Measurements from ENCODE around the gene SLC7A14. TPM values are rescaled to one million over a fixed set of nuclear protein-coding genes. Genes with fewer than 3 reads are reported as not detected.

Gene SLC7A14
- total and polyA plus RNA-seq, 2 of the 13 experiments (the other 11 are each of a cell fraction or from before 2014, with no cell fraction given): not detected

GRCh38 chr3:170425491-170426239 lies 160.2 kb downstream of the SLC7A14 start (continued):
- TF ChIP-seq ZNF18 (CRISPR knock-in tag; IDR thresholded peaks at IDR 0.05; ENCODE audit: insufficient replicate concordance) (peak; percentile 65), ZNF546 (CRISPR knock-in tag; conservative IDR thresholded peaks at IDR 0.05) (peak; percentile 79; the same call in 1 of the 2 replicates), HOMEZ (CRISPR knock-in tag; IDR thresholded peaks at IDR 0.05; ENCODE audit: low read depth) (peak; percentile 22; the same call in 1 of the 2 replicates), ZBTB3 (CRISPR knock-in tag; IDR thresholded peaks at IDR 0.05; ENCODE audit: borderline replicate concordance, low read depth) (0 out of 2 replicates have a peak, but pooled peaks have one; percentile 58), SCMH1 (CRISPR knock-in tag; IDR thresholded peaks at IDR 0.05; ENCODE audit: borderline replicate concordance) (no peak), PRDM4 (CRISPR knock-in tag; IDR thresholded peaks at IDR 0.05; ENCODE audit: borderline replicate concordance) (no peak), HMGXB3 (CRISPR knock-in tag; IDR thresholded peaks at IDR 0.05; ENCODE audit: borderline replicate concordance) (peak; percentile 51; the same call in 1 of the 2 replicates), AKAP8 (CRISPR knock-in tag; IDR thresholded peaks at IDR 0.05) (no peak), ZMYM3 (CRISPR knock-in tag; IDR thresholded peaks at IDR 0.05) (peak; percentile 86; the same call in 1 of the 2 replicates), ZNF317 (CRISPR knock-in tag; IDR thresholded peaks at IDR 0.05) (peak; percentile 77), ZBTB38 (CRISPR knock-in tag; IDR thresholded peaks at IDR 0.05) (peak; percentile 79; the same call in 1 of the 2 replicates), JUN (CRISPR knock-in tag; IDR thresholded peaks at IDR 0.05) (no peak), ZNF350 (CRISPR knock-in tag; IDR thresholded peaks at IDR 0.05; ENCODE audit: borderline replicate concordance, low read depth) (no peak; the same call in 1 of the 2 replicates), NPAS2 (CRISPR knock-in tag; IDR thresholded peaks at IDR 0.05; ENCODE audit: borderline replicate concordance) (no peak), ZNF44 (CRISPR knock-in tag; IDR thresholded peaks at IDR 0.05) (peak; percentile 82), CBX5 (CRISPR knock-in tag; IDR thresholded peaks at IDR 0.05; ENCODE audit: borderline replicate concordance) (peak; percentile 68; the same call in 1 of the 2 replicates), ZFY (CRISPR knock-in tag; IDR thresholded peaks at IDR 0.05) (peak; percentile 78)
